ENCODE measurements around the gene KRTAP10-9. TPM values are rescaled to one million over a fixed set of nuclear protein-coding genes. Genes with fewer than 3 reads are reported as not detected.
"Not testable (repeated sequence)": the region's sequence is repeated elsewhere in the genome, so short reads cannot be mapped to it uniquely, and the experiment has no call there.

The KRTAP10-9 gene
- total RNA-seq, 1 donor from 2014 or later, result not detected

DNA sequence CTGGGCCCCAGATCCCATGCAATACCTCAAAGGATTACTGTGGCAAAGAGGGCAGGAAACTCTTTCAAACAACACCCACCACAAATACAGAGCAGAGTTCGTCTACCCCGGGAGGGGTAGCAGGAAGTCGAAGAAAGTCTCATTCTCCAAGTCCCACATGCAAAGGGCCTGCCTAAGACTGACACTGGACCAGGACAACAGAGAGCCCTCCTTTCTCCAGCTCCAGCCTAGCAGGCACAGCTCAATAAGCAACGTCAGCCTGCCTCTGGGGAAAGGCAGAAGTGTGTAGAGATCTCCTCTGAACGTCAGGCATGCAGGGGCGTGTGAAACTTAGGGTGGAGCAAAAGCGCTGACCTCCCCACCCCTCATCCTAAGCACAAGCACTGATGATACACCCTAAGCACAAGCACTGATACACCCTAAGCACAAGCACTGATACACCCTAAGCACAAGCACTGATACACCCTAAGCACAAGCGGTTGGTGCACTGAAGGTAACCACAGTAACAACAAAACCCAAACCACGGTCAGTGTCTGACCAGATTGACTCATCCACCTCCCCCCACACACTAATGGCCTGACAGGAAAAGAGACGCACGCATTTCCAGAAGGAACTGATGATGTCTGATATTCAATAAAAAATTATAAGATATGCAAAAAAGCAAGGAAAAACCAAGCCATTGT is 32.2 kb downstream of the KRTAP10-9 start:
- Mint-ChIP-seq H3K9me3 (ENCODE audit: unreplicated experiment) (peaks cover 29% of the 10 kb centered on the region), H3K27ac (ENCODE audit: unreplicated experiment) (peak overlapping the region; percentile 11), H3K36me3 (ENCODE audit: low read depth, unreplicated experiment) (peaks cover 2% of the 10 kb centered on the region), H3K4me1 (ENCODE audit: low read depth, unreplicated experiment) (peaks cover 7% of the 10 kb centered on the region), H3K4me3 (ENCODE audit: unreplicated experiment) (peak overlapping the region; percentile 40), H3K27me3 (ENCODE audit: low read depth, unreplicated experiment) (peaks cover 23% of the 10 kb centered on the region)
- Histone ChIP-seq H3K9me3 (ENCODE audit: insufficient read depth, low read depth, low read length) (no peaks in the 10 kb centered on the region), H3K4me2 (ENCODE audit: low read length) (no peak overlapping the region), H3K36me3 (ENCODE audit: insufficient read depth, low read length) (no peaks in the 10 kb centered on the region), H3K4me1 (ENCODE audit: insufficient read depth, low read length) (no peaks in the 10 kb centered on the region), H3K27me3 (ENCODE audit: insufficient read depth, low read length) (no peaks in the 10 kb centered on the region), H3K9ac (ENCODE audit: low read length) (no peak overlapping the region), H3K27ac (ENCODE audit: low read depth, low read length) (no peak overlapping the region), H3K4me3 (ENCODE audit: insufficient read depth, low read depth, low read length) (no peak overlapping the region), H2AFZ (ENCODE audit: low read depth, low read length) (no peak overlapping the region), H4K20me1 (ENCODE audit: insufficient read depth, low read length) (no peaks in the 10 kb centered on the region), H3K79me2 (ENCODE audit: insufficient read depth, low read length) (no peaks in the 10 kb centered on the region)
- FAIRE-seq, result no peak
- no peak for DNase-seq (ENCODE audit: low read depth)
- no peak for TF ChIP-seq EZH2 (IDR thresholded peaks at IDR 0.05; ENCODE audit: insufficient read depth, low read length)
- no peak for TF ChIP-seq CTCF (IDR thresholded peaks at IDR 0.05; ENCODE audit: insufficient read depth, low read depth, low read length)

- H3K36me3 ChIP-seq (ENCODE audit: insufficient read depth, low read length); H4K20me1 ChIP-seq (ENCODE audit: insufficient read depth, low read length); H3K4me3 ChIP-seq (ENCODE audit: insufficient read depth, low read depth, low read length); H3K9ac ChIP-seq (ENCODE audit: low read length); H3K79me2 ChIP-seq (ENCODE audit: insufficient read depth, low read length); H3K36me3 Mint-ChIP-seq (ENCODE audit: low read depth, unreplicated experiment); H3K27ac Mint-ChIP-seq (ENCODE audit: unreplicated experiment); DNase-seq (ENCODE audit: low read depth); H3K27ac ChIP-seq (ENCODE audit: low read depth, low read length); H3K4me3 Mint-ChIP-seq (ENCODE audit: unreplicated experiment); H3K4me1 Mint-ChIP-seq (ENCODE audit: low read depth, unreplicated experiment); H3K9me3 ChIP-seq (ENCODE audit: insufficient read depth, low read depth, low read length); H3K4me1 ChIP-seq (ENCODE audit: insufficient read depth, low read length); H3K27me3 ChIP-seq (ENCODE audit: insufficient read depth, low read length); H3K4me2 ChIP-seq (ENCODE audit: low read length); H2AFZ ChIP-seq (ENCODE audit: low read depth, low read length); FAIRE-seq: not testable (repeated sequence)
- peaks cover 19% of the 10 kb centered on the region for H3K27me3 Mint-ChIP-seq (ENCODE audit: low read depth, unreplicated experiment)
- peaks cover 15% of the 10 kb centered on the region for H3K9me3 Mint-ChIP-seq (ENCODE audit: unreplicated experiment)
These were observed 34.7 kb downstream of the KRTAP10-9 start for GRCh38 chr21:44661567-44661966.

- no peak for DNase-seq (ENCODE audit: low read depth)
- H3K4me3 ChIP-seq (ENCODE audit: insufficient read depth, low read depth, low read length), result no peak overlapping the region
- no peak overlapping the region for H2AFZ ChIP-seq (ENCODE audit: low read depth, low read length)
- H3K27ac ChIP-seq (ENCODE audit: low read depth, low read length), result no peak overlapping the region
- H3K9me3 Mint-ChIP-seq (ENCODE audit: unreplicated experiment), result peaks cover 14% of the 10 kb centered on the region
- FAIRE-seq, result no peak
- H3K27me3 Mint-ChIP-seq (ENCODE audit: low read depth, unreplicated experiment), result peaks cover 10% of the 10 kb centered on the region
- H3K4me1 ChIP-seq (ENCODE audit: insufficient read depth, low read length), result no peaks in the 10 kb centered on the region
- H3K36me3 Mint-ChIP-seq (ENCODE audit: low read depth, unreplicated experiment), result no peaks in the 10 kb centered on the region
- TF ChIP-seq EZH2 (IDR thresholded peaks at IDR 0.05; ENCODE audit: insufficient read depth, low read length) (no peak), CTCF (IDR thresholded peaks at IDR 0.05; ENCODE audit: insufficient read depth, low read depth, low read length) (no peak)
- H3K36me3 ChIP-seq (ENCODE audit: insufficient read depth, low read length), result no peaks in the 10 kb centered on the region
- no peaks in the 10 kb centered on the region for H3K79me2 ChIP-seq (ENCODE audit: insufficient read depth, low read length)
- no peak overlapping the region for H3K4me2 ChIP-seq (ENCODE audit: low read length)
- H4K20me1 ChIP-seq (ENCODE audit: insufficient read depth, low read length), result no peaks in the 10 kb centered on the region
- H3K27me3 ChIP-seq (ENCODE audit: insufficient read depth, low read length), result no peaks in the 10 kb centered on the region
- no peak overlapping the region for H3K9ac ChIP-seq (ENCODE audit: low read length)
- H3K27ac Mint-ChIP-seq (ENCODE audit: unreplicated experiment), result no peak overlapping the region
- H3K4me1 Mint-ChIP-seq (ENCODE audit: low read depth, unreplicated experiment), result no peaks in the 10 kb centered on the region
- H3K9me3 ChIP-seq (ENCODE audit: insufficient read depth, low read depth, low read length), result peaks cover 4% of the 10 kb centered on the region
- no peak overlapping the region for H3K4me3 Mint-ChIP-seq (ENCODE audit: unreplicated experiment)
These were observed 37.8 kb downstream of the KRTAP10-9 start for GRCh38 chr21:44664691-44665090.

All from astrocyte (in vitro differentiated cells and primary cell).